C4-2B (cell line): ENCODE data around the gene LRP1B.
A peak's percentile ranks its signal among the peaks of the same experiment; 100 is the strongest.

ENCODE experiments used
- H3K27ac ChIP-seq: fragments of 450-650 bp; 2 replicates; pipeline ENCODE4 v1.5.1; 2017
- ZFX ChIP-seq: fragments of 450-650 bp; IDR thresholded peaks from 2 replicates; pipeline ENCODE4 v1.6.1; 2017
- TF ChIP-seq, protein P1 (sequence below): fragments of 450-650 bp; conservative IDR thresholded peaks from 2 replicates; pipeline ENCODE4 v1.5.1; 2017; ENCODE audit warnings: mild to moderate bottlenecking

LRP1B gene

DNA sequence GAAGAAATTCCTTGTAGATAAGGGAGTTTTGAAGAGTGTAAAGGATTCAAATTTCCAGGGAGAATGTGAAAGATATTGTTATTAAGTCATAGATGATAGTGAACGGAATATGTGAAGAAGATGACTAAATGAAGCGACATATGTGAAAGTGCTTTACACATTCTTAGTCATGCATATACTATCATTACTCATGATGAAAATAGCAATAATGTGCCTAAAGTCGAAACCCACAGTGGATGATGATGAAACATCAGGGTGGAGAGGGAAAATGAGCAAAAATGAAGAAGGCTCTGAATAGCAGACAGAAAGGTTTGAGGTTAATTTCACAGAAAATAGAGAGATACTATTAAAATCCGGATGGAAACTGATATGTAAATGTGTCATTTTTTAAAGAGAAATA is 1237.1 kb downstream of the LRP1B start:
- TF ChIP-seq ZFX: no peak
- TF ChIP-seq, protein P1, sequence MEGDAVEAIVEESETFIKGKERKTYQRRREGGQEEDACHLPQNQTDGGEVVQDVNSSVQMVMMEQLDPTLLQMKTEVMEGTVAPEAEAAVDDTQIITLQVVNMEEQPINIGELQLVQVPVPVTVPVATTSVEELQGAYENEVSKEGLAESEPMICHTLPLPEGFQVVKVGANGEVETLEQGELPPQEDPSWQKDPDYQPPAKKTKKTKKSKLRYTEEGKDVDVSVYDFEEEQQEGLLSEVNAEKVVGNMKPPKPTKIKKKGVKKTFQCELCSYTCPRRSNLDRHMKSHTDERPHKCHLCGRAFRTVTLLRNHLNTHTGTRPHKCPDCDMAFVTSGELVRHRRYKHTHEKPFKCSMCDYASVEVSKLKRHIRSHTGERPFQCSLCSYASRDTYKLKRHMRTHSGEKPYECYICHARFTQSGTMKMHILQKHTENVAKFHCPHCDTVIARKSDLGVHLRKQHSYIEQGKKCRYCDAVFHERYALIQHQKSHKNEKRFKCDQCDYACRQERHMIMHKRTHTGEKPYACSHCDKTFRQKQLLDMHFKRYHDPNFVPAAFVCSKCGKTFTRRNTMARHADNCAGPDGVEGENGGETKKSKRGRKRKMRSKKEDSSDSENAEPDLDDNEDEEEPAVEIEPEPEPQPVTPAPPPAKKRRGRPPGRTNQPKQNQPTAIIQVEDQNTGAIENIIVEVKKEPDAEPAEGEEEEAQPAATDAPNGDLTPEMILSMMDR: no peak
- H3K27ac ChIP-seq: no peak overlapping the region

DNA sequence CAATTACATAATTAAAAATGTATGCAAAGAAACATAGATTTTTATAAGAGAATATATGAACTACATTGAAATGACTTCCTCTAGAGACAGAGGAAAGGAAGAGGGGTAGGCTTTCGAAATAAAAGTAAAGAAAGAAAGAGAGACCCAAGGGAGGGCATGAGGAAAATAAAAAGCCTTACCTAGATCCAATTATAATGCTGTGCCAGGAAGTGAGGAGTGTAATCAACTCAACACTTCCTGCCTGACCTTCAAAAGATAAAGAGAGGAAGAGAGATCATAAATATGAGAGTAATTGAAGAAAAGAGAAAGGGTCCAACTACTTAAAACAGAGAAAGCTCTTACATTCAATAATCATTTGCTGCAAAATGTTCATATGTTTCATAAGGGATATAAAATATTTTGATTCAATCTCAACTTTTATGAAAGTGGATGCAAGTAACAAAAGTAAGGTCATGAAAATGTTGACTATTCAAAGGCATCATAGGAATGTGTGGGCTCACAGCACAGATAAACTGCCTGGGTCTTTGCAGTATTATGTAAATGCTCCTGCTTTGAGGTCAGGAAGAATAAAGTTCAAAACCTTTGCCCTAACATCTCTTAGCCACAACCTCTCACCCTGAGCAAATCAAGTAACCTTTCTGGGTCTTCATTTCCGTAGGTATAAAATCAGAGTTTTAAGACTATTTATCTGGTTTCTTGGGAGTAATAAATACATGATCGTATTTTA is 1237.7 kb downstream of the LRP1B start:
- H3K27ac ChIP-seq: no peak overlapping the region
- TF ChIP-seq ZFX: no peak
- TF ChIP-seq, protein P1: no peak

DNA sequence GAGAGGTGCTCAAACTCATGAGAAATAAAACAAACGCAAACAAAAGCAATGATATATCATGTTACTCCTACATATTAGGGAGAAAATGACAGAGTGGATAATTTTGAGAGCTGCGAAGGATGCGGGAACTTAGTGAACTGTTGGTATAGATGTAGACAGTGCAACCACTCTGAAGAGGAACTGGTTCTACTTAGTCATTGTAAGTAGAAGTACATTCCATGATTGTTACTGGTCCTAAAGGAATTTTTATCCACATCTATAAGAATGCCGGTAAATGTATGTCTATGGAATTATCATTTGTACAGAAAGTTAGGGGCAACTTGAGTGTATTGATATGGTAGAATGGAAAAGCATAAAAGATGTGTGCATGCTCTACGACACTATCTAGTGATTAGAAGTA is 1238.4 kb downstream of the LRP1B start:
- no peak overlapping the region for H3K27ac ChIP-seq
- TF ChIP-seq, protein P1: no peak
- TF ChIP-seq ZFX: no peak

DNA sequence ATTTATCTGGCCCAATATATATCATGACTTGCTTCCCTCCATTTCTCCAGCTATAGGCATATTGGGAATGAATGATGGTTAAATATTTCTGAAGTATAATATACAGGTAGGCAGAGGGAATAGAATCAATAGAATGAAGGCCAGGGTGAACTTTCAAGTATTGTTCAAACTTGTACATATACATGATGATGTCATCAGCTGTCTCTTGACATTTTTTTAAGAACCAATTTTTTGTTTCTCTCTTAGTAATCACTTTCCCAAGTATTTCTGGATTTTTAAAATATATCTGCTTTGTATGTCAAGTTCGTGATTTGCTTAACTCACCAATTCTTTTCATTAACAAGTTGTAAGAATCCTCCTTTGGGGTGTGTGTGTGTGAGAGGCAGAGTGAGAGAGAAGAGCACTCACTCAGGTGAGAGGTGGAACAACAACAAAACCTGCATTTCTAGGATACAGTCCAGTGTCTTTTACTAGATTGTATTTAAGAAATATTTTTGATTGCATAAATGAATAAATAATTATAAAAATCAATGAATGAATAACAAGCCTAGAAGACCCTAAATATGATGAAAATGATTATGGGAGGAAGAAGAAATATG is 1239.1 kb downstream of the LRP1B start:
- TF ChIP-seq, protein P1: peak; percentile 50
- no peak for TF ChIP-seq ZFX
- H3K27ac ChIP-seq: no peak overlapping the region

DNA sequence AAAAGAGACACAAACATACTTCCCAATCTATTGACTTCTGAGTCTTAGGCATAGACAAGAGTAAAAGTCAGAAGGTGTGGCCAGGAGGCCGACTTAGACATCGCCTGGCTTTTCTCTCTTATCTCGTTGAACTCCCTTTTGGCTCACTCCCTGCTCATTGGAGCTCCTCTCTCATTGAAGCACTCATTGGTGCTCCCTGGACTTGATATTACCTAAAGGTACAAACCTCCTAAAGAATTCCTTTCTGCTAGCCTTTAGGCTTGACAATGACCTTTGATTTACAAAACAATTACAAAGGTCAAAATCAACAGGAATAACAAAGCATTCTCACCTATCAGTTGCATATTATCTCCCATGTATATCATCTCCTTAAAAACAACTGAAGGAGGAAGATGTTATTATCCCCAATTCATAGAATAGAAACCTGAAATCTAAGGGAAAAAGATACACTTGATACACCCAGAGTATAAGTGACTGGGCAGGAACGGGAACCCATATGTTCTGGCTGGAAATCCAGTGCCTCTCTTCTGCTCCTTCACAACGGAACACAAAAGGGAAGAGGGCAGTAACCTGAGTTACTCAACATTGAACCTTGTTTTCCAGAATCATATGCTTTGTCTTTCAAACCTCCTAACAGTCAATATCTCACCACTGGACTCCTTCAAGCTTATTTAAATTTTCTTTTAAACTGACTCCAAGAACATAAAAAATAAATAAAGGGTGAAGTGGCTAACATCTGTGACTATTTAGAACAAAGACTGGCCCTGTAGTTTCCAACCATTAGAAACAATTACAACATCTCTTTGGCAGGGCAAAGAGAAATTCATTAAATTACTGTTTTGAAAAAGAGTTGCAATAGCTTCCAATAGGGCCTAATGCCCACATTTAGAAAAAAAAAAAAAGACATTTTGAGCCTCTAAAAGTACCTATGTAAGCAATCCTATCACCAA is 1247.9 kb downstream of the LRP1B start:
- H3K27ac ChIP-seq: no peak overlapping the region
- TF ChIP-seq ZFX: no peak
- TF ChIP-seq, protein P1: no peak

DNA sequence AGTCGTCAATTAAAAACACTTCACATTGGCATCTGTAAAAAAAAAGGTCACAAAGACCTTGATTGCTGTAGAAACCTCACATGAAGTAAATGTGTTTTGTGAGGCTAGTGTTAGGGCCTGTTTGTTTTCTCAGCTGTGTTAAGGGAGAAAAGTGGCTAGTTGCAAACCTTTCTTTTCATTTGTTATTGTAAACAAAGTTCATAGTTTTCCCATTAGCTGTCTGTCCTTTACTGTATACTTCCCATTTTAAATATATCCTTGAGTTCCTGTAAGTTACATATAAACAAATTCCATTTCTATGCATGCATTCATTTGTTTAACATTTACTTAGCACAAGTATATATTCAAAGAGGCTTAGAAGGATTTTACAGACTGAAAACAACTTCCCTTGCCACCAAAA is 1250.2 kb downstream of the LRP1B start:
- H3K27ac ChIP-seq: no peak overlapping the region
- no peak for TF ChIP-seq ZFX
- TF ChIP-seq, protein P1: no peak

DNA sequence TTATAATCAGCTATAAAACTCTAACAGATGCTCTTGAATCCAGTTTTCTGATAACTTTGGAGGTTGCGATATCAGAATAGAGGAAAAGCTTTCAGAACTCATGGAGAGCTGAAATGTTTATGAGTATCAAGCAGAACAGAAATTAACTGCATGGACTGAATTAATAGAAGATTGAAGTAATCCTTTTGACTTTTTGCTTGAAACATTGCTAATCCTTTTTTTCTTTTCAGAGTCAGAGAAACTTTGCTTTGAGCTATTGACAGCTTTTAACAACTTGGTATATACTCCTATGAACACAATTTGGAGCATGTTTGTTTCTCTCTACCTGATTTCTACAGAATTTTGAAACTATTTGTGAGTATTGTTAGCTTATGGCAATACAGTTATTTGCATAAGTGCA is 1254.8 kb downstream of the LRP1B start:
- TF ChIP-seq, protein P1: no peak
- no peak for TF ChIP-seq ZFX
- H3K27ac ChIP-seq: no peak overlapping the region
